Ascending aorta (tissue), 2 donors: Measurements from ENCODE around the gene SLC25A4. TPM values are rescaled to one million over a fixed set of nuclear protein-coding genes. Genes with fewer than 3 reads are reported as not detected.

ENCODE experiments used
- DNase-seq, 2 donors: peaks; one replicate each; pipeline ENCODE4 v3.0.0-alpha.2; 2019; ENCODE audit warnings: low spot score in 2 of 2
- H3K27ac ChIP-seq, 2 donors: fragments of 200-600 bp; sonication (generic); one replicate each; pipeline ENCODE4 v1.5.1; 2016 to 2017; ENCODE audit warnings: mild to moderate bottlenecking in 1 of 2
- H3K27me3 ChIP-seq: fragments of 200-600 bp; sonication (generic); one replicate; pipeline ENCODE4 v1.5.1; 2017
- H3K36me3 ChIP-seq, 2 donors: fragments of 200-600 bp; sonication (generic); one replicate each; pipeline ENCODE4 v1.5.1; 2016
- H3K4me1 ChIP-seq, 2 donors: fragments of 200-600 bp; sonication (generic); one replicate each; pipeline ENCODE4 v1.5.1; 2016 to 2017; ENCODE audit warnings: mild to moderate bottlenecking in 1 of 2
- H3K4me3 ChIP-seq, 2 donors: fragments of 200-600 bp; sonication (generic); one replicate each; pipeline ENCODE4 v1.5.1; 2016 to 2017; ENCODE audit warnings: mild to moderate bottlenecking in 1 of 2
- H3K9me3 ChIP-seq, 2 donors: fragments of 200-600 bp; sonication (generic); one replicate each; pipeline ENCODE4 v1.5.1; 2016
- intact Hi-C: fragments of 100-400 bp; cut with DNase I; formaldehyde crosslinking; loops from one replicate; pipeline ENCODE4 v1.15.1; 2023
- total RNA-seq: library from RNA; depleted of rRNA; stranded (reverse); fragments of >200 nt; gene quantifications from one replicate; pipeline ENCODE4 v1.1.0, GENCODE V29; 2016
- TF ChIP-seq, protein P1 (sequence below), 3 experiments: fragments of 200-600 bp in 2 of 3; fragments of 450-650 bp in 1 of 3; sonication (generic) in 2 of 3; IDR thresholded peaks; one replicate each; pipeline ENCODE4 v1.5.1; 2016 to 2019; ENCODE audit warnings: antibody characterized with exemption in 3 of 3, mild to moderate bottlenecking in 1 of 3, moderate library complexity in 1 of 3

The SLC25A4 gene
- total RNA-seq = 19.6 TPM

- DNase-seq = peak; percentile 50 to 94
- peak within 1 kb of the TSS; percentile 65 to 87 for H3K4me3 ChIP-seq
- TF ChIP-seq, protein P1, sequence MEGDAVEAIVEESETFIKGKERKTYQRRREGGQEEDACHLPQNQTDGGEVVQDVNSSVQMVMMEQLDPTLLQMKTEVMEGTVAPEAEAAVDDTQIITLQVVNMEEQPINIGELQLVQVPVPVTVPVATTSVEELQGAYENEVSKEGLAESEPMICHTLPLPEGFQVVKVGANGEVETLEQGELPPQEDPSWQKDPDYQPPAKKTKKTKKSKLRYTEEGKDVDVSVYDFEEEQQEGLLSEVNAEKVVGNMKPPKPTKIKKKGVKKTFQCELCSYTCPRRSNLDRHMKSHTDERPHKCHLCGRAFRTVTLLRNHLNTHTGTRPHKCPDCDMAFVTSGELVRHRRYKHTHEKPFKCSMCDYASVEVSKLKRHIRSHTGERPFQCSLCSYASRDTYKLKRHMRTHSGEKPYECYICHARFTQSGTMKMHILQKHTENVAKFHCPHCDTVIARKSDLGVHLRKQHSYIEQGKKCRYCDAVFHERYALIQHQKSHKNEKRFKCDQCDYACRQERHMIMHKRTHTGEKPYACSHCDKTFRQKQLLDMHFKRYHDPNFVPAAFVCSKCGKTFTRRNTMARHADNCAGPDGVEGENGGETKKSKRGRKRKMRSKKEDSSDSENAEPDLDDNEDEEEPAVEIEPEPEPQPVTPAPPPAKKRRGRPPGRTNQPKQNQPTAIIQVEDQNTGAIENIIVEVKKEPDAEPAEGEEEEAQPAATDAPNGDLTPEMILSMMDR (IDR thresholded peaks at IDR 0.05) = peak; percentile 44 to 69 (median 58)
- H3K36me3 ChIP-seq = peaks cover 10 to 11% of the 10 kb centered on the region in 2 donors
- no peaks in the 10 kb centered on the region for H3K27me3 ChIP-seq
- peaks cover 3 to 15% of the 10 kb centered on the region in 2 donors for H3K4me1 ChIP-seq
- intact Hi-C loops = loop anchor here (1.0 to 10.0 kb wide), 3 partner anchors 40 to 1002 kb away; partner anchors contain the start of gene ACSL1
- H3K27ac ChIP-seq = peak within 1 kb of the TSS; percentile 92 to 93
- no peaks in the 10 kb centered on the region for H3K9me3 ChIP-seq
These were observed at the start of gene SLC25A4 for GRCh38 chr4:185142912-185143600. TSS of gene SLC25A4 (plus strand) at chr4:185143266. CDS start at chr4:185143373, 107 bp downstream.

DNA sequence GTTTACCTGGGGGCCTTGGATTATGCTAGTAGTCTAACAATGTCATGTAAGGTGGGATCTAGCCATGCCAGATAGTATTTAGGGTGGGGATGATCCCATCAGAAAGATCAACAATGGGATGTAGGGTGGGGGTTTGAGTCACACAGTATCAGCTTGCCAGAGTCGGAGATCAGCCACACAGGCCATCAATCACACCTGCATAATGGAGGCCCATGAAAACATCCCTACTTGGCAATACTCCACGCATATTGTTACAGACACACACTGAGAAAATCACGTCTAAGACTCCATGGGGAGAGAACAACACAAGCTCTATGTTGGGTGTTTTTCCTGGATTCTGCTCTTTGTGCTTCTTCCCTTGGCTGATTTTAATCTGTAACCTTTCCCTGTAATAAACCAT is 49.5 kb upstream of the SLC25A4 start:
- TF ChIP-seq, protein P1 (IDR thresholded peaks at IDR 0.05) = no peak
- no peaks in the 10 kb centered on the region for H3K4me1 ChIP-seq
- no peak for DNase-seq
- no peak overlapping the region for H3K4me3 ChIP-seq
- no peaks in the 10 kb centered on the region for H3K9me3 ChIP-seq
- no peaks in the 10 kb centered on the region for H3K27me3 ChIP-seq
- intact Hi-C loops = loop anchor here (2.0 kb wide), 1 partner anchor 55 kb away; no protein-coding TSS in a partner anchor
- H3K27ac ChIP-seq = no peak overlapping the region
- no peaks in the 10 kb centered on the region for H3K36me3 ChIP-seq

GRCh38 chr4:185096032-185096653 is 46.9 kb upstream of the SLC25A4 start:
- Histone ChIP-seq H3K4me3 (no peak overlapping the region), H3K9me3 (no peaks in the 10 kb centered on the region), H3K36me3 (no peaks in the 10 kb centered on the region), H3K27ac (no peak overlapping the region), H3K27me3 (no peaks in the 10 kb centered on the region), H3K4me1 (no peaks in the 10 kb centered on the region)
- DNase-seq = no peak
- TF ChIP-seq, protein P1 (IDR thresholded peaks at IDR 0.05) = peak; percentile 43 to 63 (median 45)
- intact Hi-C loops = loop anchor here (5.0 kb wide), 2 partner anchors 36 to 349 kb away; no protein-coding TSS in a partner anchor

GRCh38 chr4:185098474-185098873 is 44.6 kb upstream of the SLC25A4 start:
- intact Hi-C loops = loop anchor here (5.0 kb wide), 2 partner anchors 34 to 351 kb away; no protein-coding TSS in a partner anchor
- TF ChIP-seq, protein P1 (IDR thresholded peaks at IDR 0.05) = no peak
- Histone ChIP-seq H3K9me3 (no peaks in the 10 kb centered on the region), H3K4me1 (no peaks in the 10 kb centered on the region), H3K27ac (no peak overlapping the region), H3K4me3 (no peak overlapping the region), H3K27me3 (no peaks in the 10 kb centered on the region), H3K36me3 (no peaks in the 10 kb centered on the region)
- no peak for DNase-seq

- H3K4me1 ChIP-seq = no peaks in the 10 kb centered on the region
- no peaks in the 10 kb centered on the region for H3K9me3 ChIP-seq
- no peaks in the 10 kb centered on the region for H3K36me3 ChIP-seq
- H3K27ac ChIP-seq = no peak overlapping the region
- intact Hi-C loops = loop anchor here (5.0 kb wide), 2 partner anchors 33 to 352 kb away; no protein-coding TSS in a partner anchor
- no peaks in the 10 kb centered on the region for H3K27me3 ChIP-seq
- DNase-seq = no peak
- TF ChIP-seq, protein P1 (IDR thresholded peaks at IDR 0.05) = no peak
- H3K4me3 ChIP-seq = no peak overlapping the region
These were observed 43.9 kb upstream of the SLC25A4 start for GRCh38 chr4:185099024-185099682.
